Transverse colon (tissue), 4 donors: ENCODE measurements around the gene DOK7.

Source experiments
- EP300 ChIP-seq: sonication (generic); formaldehyde crosslinking; IDR thresholded peaks from one replicate; pipeline ENCODE4 v1.6.1; 2017; ENCODE audit warnings: antibody characterized with exemption, low read depth
- POLR2AphosphoS5 ChIP-seq, 3 donors: sonication (generic); formaldehyde crosslinking; IDR thresholded peaks; one replicate each; pipeline ENCODE4 v1.6.1; 2016; ENCODE audit warnings: antibody characterized with exemption in 3 of 3
- TF ChIP-seq, protein P1 (sequence below), 5 experiments: fragments of 200-600 bp in 3 of 5; fragments of 450-650 bp in 2 of 5; sonication (generic) in 3 of 5; IDR thresholded peaks; 1 replicate in 2 of 5; 2 replicates in 3 of 5; pipeline ENCODE4 v1.5.1; 2016 to 2017; ENCODE audit warnings: antibody characterized with exemption in 5 of 5, inconsistent platforms in 3 of 5, mild to moderate bottlenecking in 2 of 5, moderate library complexity in 1 of 5

- TF ChIP-seq, protein P1, sequence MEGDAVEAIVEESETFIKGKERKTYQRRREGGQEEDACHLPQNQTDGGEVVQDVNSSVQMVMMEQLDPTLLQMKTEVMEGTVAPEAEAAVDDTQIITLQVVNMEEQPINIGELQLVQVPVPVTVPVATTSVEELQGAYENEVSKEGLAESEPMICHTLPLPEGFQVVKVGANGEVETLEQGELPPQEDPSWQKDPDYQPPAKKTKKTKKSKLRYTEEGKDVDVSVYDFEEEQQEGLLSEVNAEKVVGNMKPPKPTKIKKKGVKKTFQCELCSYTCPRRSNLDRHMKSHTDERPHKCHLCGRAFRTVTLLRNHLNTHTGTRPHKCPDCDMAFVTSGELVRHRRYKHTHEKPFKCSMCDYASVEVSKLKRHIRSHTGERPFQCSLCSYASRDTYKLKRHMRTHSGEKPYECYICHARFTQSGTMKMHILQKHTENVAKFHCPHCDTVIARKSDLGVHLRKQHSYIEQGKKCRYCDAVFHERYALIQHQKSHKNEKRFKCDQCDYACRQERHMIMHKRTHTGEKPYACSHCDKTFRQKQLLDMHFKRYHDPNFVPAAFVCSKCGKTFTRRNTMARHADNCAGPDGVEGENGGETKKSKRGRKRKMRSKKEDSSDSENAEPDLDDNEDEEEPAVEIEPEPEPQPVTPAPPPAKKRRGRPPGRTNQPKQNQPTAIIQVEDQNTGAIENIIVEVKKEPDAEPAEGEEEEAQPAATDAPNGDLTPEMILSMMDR (IDR thresholded peaks at IDR 0.05): no peak
- TF ChIP-seq EP300 (no peak), POLR2AphosphoS5 (IDR thresholded peaks at IDR 0.05) (no peak)
Measured at GRCh38 chr4:3508542-3508941, 45.4 kb downstream of the DOK7 start.
